ENCODE results near the gene PAK5.

The PAK5 gene

DNA sequence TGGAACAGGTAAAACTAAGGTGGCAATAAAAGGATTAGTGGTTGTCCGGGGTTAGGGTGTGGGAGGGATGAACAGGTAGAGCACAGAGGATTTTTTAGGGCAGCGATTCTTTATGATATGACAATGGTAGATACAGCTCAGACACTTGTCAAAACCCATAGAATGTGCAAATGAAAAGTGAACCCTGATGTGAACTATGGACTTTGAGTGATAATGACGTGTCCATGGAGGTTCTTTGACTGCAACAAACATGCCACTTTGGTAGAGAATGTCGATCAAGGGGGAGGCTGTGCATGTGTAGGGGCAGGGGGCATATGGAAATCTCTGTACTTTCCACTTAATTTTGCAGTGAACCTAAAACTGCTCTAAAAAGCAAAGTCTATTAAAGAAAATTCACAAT, 223.8 kb downstream of the PAK5 start:
- no peak for DNase-seq

DNA sequence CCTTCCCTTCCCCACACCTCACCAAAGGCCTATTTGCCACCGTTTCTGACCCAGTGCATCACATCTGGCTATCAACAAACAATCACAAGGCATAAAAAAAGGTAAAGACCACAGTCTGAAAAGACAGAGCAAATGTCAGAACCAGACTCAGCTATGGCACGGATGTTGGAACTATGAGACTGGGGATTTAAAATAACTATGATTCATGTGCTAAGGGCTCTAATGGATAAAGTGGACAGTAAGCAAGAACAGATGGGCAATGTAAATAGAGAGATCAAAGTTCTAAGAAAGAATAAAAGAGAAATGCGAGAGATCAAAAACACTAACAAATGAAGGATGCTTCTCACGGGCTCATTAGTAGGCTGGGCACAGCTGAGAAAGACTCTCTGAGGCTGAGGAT, 225.0 kb downstream of the PAK5 start:
- no peak for DNase-seq

DNA sequence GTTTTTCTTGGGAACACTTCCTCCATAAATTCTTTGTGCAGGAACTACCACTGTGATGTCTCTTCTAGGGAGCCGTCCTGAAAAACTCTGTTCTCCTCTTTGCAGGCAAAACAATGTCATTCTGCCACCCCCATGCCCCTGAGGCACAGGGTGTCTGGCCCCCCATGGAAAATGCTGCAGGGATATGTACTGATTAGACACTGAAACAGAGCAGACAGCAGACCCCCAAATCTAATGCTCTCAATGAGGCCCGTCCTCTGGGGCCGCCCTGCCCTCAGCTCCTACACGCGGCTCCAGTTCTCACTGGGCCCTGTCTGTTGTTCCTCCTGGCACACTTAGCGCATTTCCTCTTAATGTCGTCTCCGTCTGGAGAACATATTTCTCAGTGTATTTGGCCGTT, 227.0 kb downstream of the PAK5 start:
- DNase-seq = no peak

DNA sequence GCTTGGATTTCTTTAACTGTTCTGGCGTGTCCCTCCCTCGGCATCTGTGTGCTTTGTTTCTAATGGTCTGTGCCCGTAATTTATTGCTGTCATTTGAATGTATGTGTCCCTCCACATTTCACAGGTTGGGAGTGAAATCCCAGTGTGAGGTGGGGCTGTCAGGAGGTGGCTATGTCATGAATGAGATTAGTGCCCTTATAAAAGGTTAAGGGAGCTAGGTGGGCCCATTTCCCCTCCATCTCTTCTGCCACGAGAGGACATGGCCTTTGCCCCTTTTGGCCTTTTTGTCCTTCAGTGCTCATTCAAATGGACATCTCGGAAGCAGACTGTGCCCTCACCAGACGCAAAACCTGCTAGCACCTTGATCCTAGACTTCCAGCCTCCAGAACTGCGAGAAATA, 228.2 kb downstream of the PAK5 start:
- DNase-seq = no peak

DNA sequence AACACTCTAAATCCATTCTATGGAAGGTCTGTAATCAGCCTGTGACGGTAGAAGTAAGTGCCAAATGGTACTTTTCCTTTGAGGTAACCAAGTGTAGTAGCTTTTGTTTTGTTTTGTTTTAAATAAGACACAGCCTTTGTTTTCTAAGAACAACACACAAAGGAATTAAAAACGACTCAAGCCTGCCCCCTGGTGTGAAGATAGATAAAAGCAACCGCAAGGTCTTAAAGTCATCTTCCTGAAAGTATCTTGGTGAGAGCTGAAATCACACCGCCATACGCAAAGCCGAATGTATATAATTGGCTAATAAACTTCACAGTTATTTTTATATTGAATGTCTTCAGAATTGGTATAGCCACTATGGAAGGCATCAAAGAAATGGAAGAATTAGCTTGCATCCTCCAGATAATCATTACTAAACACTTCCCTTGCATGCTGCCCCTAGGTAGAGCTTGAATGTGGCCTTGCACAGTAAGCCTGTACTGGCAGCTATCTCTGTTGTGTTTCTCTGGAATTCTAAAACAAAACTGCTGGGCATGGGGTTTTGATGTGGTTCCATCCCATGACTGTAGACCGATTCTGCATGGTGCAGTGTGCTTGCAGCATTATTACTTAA, 228.9 kb downstream of the PAK5 start:
- DNase-seq = peak; percentile 57

DNA sequence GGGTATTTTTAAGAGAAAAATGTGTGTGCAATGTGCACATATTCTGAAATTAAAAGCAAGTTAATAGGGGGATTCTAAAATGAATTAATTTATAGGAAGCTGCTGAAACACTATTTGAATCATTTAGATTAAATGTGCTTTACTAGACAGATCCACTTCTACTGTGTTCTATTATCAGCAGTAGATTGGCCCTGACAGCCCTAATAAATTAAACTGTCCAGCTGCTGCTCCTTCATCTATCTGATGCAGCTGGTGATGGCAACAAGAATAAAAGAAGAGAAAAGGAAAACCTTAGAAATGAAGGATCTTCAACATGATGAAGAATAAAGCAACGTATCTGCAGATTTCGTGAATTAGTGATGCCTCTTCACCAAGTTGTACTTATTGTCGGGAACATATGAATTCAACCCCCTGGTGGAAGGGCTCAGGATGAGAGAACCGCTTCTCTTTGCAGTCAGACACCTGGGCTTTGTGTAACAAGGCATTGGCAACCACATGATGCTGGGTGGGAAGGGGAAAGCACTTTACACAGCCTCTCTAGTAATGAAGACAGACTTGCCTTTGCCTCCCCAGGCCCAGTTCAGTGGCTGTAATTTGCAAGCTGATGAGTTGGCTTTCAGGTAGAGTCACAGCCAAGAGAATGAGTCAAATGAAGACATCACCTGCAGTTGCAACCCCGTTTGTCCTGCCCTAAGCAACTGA, 230.1 kb downstream of the PAK5 start:
- no peak for DNase-seq

DNA sequence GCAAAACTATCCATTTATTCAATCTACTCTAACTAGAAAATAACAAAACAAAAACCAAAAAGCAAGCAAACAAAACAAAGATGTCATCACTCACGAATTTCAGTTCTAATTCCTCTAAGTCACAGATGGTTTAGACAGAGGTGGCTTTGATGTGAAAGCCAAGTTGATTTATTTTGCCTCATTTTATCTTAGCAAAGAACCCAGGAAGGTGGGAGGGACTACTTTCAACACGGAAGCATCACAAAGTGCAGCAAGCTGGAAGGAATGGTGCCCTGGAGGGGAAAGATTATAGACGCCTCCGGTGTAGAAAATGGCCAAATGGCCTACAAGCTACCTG, 236.1 kb downstream of the PAK5 start:
- no peak for DNase-seq

DNA sequence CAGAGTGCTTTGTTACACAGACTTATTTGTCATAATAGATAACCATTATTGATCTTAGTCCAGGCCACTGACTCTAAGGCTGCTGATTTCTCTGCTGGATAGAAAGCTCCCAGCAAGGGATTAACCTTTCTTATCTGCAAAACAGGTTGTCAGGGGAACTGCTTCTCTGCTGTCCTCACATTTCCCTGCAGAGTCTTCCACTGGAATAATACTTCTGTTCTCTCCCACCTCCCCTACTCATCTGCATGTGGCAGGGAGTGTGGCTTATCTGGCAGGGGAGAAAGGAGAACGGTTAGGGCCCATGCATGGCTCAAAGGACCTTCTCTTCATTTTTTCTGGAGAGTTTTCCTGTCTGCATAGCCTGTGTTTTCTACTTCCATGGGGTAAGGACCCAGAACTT, 238.3 kb downstream of the PAK5 start:
- no peak for DNase-seq

DNA sequence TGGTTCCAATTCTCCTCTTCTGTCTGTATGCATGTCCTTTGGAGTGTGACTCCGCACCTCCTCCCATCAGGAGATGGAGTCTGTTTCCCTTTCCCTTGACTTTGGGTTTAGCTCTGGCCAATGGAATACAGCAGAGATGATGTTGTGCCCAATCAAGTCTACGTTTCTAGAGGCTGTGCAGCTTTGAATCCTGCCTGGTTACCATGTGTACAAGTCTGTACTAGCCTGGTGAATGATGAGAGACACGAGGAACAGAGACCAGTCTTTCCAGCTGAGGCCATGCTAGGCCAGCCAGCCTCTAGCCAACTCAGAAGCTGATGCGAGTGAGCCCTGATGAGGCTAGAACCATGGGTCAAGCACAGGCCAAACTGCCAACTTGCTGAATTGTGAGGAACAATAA, 241.3 kb downstream of the PAK5 start:
- DNase-seq = no peak

DNA sequence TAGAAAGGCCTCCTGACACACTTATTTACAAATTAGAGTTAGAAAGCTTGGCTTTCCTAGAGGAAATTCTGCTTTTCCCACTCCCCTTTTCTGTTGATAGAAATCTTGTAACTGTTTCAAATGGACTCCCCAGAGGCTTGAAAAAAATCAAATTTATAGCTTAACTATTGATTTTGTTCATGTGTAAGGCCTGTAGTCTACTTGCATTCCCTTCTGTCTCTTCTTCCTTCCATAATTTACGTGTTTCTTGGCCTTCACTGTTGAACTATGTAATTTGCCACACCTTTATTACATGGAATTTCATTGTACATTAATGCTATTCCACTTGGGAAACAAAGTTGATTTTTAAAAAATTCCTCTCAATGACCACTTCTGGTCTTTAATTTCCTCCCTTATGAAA, 243.1 kb downstream of the PAK5 start:
- DNase-seq = no peak

DNA sequence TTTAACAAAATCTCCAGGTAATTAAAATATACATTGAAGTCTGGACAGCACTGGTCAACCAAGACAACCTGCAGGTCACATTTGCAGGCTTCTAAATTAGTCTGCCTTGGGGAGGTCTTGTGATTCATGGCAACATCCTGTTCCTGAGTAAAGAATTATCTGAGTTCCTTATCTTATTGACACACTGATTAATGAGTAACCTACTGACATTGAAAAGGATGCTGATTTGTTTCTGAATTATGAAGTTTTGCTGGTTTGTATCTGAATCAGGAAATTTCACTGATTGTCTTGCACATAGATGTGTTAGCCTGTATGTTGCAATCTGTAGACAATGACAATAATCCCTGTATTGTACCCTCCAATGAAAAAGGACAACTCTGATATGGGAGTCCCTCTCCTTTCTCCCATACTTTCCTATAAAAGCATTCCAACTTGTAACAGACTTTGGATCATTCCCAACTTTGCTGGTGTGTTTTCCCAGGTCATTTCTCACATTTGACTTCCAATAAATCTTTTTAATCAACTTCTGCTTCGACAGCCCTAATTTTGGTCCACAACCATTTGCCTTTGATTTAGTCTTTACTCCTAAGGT, 244.5 kb downstream of the PAK5 start:
- no peak for DNase-seq

DNA sequence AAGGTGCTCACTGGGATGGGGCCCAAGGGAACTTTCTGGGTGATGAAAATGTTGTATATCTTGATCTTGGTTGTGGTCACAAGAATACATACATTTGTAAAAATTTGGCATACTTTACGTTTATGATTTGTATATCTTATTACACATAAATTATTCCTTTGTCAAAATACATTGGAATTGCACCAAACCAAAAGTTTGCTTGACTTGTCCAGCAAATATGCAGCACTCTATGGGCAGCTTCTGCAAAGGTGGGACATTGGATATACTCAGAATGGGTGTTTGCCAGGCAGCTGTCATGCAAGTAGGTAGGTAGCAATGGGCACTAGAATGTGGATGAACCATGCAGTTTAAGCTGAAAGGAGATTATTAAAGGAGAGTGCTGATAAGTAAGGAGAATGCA, 246.5 kb downstream of the PAK5 start:
- DNase-seq = no peak

DNA sequence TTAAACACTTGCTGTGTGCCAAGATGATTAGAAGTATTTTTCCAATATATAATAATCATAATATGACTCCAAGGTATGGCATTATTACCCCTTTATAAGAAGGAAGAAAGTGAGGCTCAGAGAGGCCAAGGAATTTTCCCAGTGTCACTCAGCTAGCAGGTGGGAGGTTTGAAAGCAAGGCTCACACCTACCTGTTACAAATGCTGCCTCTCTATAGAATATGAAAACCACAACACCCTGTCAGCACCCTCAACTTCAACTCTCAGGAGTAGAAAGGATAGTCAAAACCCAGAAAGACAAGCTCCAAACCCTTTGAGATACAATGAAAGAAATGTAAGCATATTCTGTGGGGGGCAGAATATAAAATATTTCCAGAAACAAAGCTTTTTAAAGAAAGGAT, 247.8 kb downstream of the PAK5 start:
- no peak for DNase-seq

DNA sequence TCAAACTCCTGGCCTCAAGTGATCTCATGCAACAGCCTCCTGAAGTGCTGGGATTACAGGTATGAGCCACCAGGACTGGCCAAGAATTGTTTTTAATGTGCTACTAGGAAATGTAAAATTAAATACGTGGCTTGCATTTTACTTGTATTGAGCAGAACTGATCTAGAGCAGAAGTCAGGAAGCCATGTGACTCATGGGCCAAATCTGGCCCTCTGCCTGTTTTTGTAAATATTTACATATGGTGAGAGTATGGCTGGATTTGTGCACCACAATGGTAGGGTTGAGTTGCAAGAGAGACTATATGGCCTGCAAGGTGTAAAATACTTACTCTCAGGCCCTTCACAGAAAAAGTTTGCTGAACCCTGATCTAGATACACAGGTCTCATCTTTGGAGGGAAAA, 248.7 kb downstream of the PAK5 start:
- DNase-seq = peak; percentile 48

DNA sequence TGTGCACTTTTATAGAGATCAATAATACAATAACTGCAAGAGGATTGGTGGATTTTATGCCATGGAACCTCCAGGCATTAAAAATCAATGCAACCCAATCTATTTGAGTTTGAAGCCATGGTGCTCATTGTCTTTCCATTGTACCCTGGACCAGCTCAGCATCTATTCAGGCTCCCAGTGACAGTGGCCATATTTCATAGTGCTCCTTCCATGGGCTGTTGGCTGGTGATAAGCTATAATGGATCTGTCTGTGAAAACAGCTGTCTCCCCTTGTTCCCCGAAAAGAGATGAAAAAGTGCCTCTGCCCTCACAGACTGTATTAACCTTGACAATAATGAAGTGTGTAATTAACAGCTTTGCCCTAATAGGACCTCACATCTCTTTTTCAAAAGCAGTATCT, 250.2 kb downstream of the PAK5 start:
- DNase-seq = no peak

DNA sequence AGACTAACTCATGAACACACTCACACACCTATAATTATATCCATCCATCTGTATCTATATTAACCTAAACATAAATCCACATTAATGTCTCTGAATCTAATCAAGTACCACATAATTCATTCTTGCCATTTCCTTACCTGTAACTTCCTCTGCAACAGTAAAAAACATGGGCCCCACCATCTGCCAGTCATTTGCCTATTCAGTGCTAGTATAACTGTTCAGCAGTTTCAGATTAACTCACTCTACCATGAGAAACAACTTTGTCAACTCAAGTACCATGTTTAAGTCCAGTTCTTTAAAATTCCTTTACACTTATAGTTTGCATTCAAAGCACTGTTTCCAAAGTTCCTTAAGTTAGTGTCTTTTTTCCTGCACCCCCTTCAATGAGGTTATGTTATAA, 255.7 kb downstream of the PAK5 start:
- no peak for DNase-seq

DNA sequence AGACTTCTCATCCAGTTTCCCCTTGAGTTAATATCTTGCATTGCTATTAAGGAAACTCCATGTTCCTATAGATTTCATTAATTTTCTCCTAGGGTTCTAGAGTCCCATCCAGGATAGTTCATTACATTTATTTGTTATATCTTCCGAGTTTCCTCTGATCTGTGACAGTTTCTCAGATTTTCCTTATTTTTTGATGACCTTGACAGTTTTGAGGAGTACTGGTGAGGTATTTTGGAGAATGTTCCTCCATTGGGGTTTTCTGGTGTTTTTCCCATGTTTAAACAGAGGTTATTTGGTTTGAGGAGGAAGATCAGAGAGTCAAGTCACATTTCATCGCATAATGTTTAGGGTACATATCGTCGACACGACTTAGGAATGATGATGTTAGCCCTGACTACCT, 256.7 kb downstream of the PAK5 start:
- no peak for DNase-seq

DNA sequence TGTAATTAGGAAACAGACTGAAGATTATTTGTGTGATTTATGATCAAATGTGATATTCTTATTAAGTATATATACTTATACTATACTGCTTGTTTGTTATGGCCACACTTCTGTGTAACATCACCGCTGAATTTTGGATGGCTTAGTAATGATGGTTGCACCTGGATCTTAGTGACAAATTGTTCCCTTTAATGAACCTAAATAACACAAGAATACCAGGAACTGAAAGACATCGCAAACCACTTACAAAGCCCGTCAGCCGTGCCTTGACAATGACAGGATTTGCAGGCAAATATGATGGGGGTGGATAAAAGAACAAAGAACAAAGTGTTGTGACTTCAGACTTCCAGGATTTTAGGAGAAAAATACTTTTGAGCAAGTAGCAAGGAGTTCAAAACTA, 257.4 kb downstream of the PAK5 start:
- DNase-seq = no peak

DNA sequence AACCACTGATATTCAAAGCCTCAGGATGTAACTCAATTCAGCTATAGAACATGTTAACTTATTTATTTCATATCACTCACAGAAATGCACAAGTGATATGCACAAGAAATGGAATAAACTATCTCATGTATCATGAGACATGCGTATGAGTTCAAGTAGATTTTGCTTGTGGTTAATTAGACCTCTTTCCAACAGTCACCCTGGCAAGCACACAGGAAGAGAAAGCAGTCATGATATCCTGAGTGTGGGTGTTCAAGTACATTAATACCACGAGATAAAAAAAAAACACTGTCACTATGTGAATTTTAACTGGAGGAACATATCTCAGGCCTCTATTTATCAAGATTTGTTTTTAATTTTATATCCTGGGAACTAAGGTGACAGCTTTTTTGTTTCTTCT, 260.3 kb downstream of the PAK5 start:
- DNase-seq = no peak

DNA sequence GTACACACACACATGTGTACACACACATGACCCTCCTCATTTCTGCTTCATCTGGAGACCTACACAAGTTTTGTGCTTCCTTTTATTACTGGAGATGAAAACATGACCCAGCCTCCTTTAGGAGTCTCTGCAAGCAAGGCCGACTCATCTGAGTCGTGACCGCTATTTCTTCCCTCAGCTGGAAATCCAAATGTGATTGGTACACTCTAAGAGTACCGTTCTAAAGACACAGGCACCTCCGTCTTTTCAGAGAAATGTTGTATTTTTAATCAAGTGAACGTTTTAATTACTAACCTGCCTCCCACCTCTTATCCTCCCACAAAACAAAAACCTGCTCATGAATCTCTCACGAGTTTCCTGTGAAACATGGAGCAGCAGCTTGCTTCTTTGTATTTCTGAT, 261.5 kb downstream of the PAK5 start:
- DNase-seq = no peak

DNA sequence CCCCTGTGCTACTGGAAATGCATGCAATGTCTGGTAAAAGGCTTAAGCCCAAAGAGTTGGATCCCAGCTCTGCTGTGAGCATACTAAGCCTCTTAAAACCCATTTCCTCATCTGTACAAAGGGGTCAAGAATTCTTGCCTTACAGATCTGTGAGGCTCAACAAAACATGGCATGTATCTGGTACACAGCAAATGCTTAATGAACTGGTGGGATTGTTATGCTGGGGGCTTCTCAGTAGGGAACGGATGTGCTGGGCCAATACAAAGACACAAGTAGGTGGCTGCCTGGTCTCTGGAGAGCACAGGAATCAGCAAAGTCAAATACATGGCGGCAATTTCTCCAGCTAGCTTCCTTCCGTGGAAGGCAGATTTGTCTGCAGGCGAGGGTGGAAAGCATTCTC, 262.2 kb downstream of the PAK5 start:
- no peak for DNase-seq

DNA sequence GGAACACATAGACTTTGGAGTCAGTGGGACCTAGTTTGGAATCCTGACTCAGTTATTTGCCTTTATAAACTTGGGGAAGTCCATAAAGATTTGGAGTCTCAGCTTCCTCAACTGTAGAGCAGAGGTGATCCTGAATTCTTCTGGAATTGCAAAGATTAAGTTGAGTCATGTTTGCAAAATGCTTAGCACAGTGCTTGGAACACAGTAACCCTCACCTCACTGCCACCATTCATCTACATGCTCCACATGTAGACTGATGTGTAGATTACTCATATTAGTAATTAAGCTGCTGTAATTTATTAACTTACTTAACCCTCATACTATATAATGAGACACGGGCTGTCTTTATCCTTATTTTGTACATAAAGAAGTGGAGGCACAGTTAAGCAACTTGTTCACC, 263.0 kb downstream of the PAK5 start:
- no peak for DNase-seq

DNA sequence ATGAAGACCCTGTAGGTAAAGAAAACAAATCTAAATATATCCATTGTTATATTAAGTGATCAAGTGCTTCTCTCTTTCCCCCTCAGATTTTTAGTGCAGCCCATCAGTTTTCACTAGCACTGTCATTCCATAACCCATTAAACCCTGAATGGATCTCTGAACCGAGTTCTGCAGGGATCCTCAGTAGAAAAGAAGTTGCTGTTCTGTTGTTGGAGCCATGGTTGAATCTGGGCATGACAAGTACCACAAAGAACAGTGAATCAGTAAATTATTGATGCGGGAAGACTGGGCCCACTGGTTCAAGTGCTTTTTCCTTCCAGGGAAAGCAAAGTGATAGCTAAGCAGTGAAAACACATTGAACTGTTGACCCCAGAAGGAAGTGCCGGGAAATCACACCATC, 264.1 kb downstream of the PAK5 start:
- DNase-seq = no peak

DNA sequence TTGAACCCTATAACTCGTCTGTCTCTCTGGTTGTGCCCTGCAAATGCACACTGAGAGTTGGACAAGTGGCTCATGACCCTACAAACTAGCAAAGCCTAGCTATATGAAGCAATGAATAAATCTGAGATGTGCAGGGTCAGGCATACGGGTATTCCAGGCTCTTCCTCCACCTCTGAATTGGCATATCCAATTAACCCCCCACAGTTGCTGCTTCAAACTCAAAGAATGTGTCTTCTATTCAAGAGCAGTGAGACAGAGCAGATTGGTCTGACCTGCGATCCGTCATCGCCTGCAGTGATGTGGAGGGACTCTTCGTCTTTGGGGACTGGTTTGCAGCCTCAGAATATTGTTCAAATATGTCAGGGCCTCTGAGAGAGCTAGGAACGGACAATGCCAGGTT, 264.7 kb downstream of the PAK5 start:
- no peak for DNase-seq
